IPS-11a (cell line): Measurements from ENCODE around the gene ERCC4.

Source experiments
- H3K4me3 ChIP-seq: one replicate; pipeline ENCODE4 v1.5.1; 2013; ENCODE audit warnings: low read depth, low read length, control low read depth

Gene ERCC4

DNA sequence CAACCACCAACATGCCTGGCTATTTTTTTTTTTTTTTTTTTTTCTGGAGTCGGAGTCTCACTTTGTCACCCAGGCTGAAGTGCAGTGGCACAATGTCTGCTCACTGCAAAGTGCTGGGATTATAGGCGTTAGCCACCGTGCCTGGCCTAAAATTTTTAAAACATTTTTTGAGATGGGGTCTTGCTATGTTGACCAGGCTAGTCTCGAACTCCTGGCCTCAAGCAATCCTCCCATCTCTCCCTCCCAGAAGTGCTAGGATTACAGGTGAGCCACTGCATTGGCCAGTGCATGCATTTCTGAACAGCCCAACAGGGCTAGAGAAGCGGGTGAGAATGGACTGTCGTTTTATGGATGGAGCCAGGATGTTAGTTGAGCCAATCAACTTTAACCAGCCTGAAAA, 72.4 kb downstream of the ERCC4 start:
- no peak overlapping the region for H3K4me3 ChIP-seq

- no peak overlapping the region for H3K4me3 ChIP-seq
Measured at GRCh38 chr16:13992976-13993375, 73.0 kb downstream of the ERCC4 start.

- no peak overlapping the region for H3K4me3 ChIP-seq
Measured at GRCh38 chr16:13994239-13995106, 74.5 kb downstream of the ERCC4 start.

DNA sequence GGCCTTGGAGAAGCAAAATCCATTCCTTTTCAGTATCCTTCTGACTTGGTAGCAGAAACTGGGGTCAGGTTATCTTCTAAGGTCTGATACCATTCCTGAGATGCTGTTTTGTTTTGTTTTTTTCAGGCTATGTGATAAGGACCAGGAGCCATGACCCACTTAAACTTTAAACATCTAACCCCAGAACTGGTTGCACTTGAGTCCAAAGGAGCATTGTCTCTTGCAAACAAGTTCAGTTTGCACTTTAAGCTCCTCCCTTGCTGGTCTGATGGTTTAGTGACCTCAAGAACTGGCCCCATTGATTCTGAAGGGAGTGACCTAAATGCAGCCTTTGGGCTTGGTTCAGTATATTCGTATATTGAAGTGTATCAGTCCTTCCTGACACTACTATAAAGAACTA, 75.2 kb downstream of the ERCC4 start:
- no peak overlapping the region for H3K4me3 ChIP-seq

- H3K4me3 ChIP-seq: no peak overlapping the region
Measured at GRCh38 chr16:13996778-13997288, 76.9 kb downstream of the ERCC4 start.

GRCh38 chr16:13997526-13997925, 77.6 kb downstream of the ERCC4 start:
- no peak overlapping the region for H3K4me3 ChIP-seq

GRCh38 chr16:13997933-13998332, 78.0 kb downstream of the ERCC4 start:
- no peak overlapping the region for H3K4me3 ChIP-seq

DNA sequence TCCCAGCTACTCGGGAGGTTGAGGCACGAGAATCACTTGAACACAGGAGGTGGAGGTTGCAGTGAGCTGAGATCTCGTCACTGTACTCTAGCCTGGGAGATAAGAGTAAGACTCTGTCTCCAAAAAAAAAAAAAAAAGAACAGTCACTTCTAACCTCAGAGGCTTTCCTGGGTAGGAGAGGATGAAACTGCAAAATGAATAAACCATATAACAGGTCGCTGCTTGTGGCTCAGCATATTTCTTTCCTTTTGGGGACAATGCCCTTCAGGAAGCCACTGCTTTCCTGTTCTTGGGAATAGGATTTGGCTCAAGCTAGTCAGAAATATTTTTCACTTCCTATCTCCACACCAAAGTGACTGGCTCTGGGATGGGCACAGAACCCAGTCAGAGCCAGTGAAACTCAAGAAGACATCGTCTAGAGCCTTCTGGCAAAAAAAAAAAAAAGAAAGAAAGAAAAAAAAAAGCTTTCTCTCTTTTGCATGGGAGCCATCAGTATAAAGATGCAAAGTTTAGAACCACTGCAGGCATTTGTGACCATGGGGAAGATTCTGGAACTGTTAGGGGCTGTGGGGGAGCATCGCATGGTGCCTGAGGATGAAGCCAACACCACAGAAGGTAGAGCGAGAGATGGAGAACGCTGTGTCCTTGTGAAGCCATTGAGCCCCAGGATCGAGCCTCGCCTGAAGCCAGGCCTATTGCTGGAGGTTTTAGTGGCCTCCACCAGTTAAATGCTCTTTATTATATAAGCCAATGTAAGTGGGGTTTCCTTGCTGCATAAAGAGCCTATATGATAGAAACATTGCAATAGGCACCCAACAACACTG, 79.3 kb downstream of the ERCC4 start:
- no peak overlapping the region for H3K4me3 ChIP-seq

GRCh38 chr16:13999895-14000425, 80.0 kb downstream of the ERCC4 start:
- H3K4me3 ChIP-seq: no peak overlapping the region

DNA sequence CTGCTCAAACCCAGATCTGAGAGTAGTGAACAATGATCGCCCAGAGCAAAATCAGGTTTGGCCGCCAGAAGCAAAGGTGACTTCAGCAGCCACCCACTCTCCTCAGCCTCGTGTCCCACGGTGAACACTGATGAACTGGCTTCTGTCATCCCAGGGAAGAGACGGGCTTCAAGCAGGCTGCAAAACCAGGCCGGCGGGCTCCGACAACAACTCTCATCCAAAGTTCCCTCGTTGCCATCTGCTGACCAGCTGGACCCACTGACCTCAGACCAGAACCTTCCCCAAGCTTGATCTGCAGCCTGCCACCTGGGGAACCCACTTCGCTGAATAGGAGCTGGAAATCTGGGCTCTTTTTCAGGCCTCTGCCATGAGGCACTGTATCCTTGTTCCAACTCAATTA, 81.6 kb downstream of the ERCC4 start:
- no peak overlapping the region for H3K4me3 ChIP-seq
